ENCODE results near the gene CBX8.

The CBX8 gene

GRCh38 chr17:79835470-79835899, 38.6 kb upstream of the CBX8 start:
- no peak for DNase-seq (ENCODE audit: low read depth, low spot score)

DNA sequence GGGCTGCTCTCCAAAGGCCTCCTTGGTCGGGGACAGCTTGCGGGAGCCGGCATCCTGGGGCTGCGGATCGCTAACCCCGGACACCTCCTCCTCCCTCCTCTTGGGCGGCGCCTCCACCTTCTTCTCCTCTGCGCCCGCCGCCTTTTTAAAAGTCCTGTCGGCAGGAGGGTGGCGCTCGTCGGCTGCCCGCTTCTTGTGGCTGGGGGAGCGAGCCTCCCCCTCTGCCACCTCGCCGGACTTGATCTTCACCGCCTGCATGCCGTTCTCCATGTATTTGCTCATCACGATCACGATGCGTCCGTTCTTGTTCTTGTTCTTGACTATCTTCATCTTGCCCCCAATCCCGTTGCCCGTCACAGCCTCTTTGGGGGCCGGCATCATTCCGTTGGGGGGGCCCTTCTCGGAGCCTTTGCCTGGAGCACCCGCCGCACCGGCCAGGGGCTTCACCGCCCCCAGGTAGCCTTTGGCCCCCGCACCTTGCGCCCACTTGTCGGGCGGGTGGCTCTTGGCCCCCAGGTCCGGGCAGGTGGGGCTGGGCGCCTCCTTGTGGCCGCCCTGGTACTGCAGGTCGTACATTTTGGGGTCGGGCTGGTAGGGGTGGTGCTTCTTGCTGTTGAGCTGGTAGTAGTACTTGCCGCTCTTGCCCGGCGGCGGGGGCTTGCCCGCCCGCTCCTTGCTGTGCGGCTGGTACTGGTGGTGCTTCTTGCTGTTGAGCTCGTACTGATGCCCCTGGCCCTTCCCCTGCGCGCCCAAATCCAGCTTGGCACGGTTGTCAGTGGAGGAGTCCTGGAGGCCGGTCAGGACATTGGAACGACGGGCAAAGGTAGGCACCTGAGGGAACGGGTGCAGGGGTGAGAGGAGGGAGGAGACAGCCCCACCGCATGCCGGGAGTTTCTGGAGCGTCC, 37.9 kb upstream of the CBX8 start:
- no peak for DNase-seq (ENCODE audit: low read depth, low spot score)

- no peak for DNase-seq (ENCODE audit: low read depth, low spot score)
These were observed 37.1 kb upstream of the CBX8 start for GRCh38 chr17:79833744-79834564.

DNA sequence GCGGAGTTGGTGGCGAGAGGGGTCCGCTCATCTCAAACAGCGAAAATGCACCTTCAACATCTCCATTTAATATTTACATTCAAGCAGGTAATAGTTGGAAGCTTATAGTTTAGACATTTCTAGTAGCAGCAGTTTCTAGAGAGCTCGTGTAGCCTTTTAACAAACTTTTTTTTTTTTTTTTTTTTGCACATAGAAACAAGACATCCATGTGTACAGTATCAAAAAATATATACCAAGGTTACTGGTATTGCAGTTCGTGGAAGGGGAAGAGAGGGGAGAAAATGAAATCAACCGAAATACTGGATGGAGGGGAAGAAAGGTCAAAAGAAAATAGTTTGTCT, 36.2 kb upstream of the CBX8 start:
- no peak for DNase-seq (ENCODE audit: low read depth, low spot score)

- no peak for DNase-seq (ENCODE audit: low read depth, low spot score)
These were observed 35.6 kb upstream of the CBX8 start for GRCh38 chr17:79832218-79833109.

DNA sequence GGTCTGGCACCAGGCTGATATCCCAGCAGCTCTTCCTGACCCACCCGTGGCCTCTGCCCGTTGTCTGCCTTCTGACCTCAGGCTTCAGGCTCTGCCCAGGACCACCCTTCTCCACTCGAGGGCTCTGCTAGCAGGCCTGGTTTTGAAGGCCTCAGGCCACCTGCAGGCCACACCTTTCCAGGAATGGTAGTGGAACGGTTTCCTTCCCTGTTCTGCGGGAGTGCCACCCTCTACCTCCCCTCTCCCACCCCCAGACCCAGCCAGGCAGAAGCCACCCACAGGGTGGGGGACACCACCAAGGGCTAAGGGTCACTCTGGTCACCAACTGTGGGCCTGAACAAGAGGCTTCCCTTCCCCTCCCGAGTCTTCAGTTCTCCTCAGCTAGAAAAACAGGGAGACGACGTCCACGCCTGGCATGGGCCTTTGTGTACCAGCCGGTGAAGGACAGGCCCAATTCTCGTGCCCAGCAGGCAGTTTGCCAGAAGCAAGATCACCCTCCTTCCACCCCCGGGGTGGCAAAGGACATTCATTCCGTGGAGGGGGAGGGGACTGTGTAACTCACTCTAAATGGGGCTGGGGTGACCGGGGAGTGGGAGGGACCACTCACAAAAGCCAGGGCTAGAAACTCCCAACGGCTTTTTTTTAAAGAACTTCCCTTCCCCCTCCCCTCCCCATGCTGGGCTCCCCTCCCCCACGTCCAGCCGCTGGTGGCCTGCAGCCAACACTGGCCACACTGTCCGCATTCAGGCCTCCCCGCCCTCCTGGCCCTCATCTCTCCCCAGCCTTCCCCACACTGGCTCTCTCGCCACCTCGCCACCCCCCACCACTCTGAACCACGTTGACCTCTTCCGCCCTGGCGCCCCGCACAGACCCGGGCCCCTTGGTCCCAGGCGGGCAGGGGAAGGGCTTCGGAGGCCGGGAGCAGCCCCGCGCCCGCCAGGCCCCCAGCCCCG, 34.7 kb upstream of the CBX8 start:
- DNase-seq (ENCODE audit: low read depth, low spot score), result no peak

GRCh38 chr17:79830763-79831264, 33.9 kb upstream of the CBX8 start:
- no peak for DNase-seq (ENCODE audit: low read depth, low spot score)

DNA sequence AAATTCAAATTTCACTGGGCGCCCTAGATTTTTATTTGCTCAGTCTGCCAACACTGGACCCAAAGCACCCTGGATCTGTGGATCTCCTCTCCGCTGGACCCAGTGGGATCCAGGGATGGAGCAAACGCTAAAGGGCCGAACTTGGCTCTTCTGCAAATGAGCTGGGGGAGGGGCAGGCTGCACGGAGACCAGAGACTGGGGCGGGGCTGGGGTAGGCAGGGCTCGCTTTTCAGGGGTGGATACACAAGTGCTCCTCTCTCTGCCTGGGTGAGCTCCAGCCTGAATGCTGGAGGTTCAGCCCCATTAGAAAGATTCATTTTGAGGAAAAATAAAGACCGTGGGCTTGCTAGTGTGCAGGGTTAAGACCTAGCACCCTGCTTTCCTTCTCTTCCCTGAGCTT, 33.4 kb upstream of the CBX8 start:
- DNase-seq (ENCODE audit: low read depth, low spot score), result no peak

GRCh38 chr17:79829457-79829856, 32.6 kb upstream of the CBX8 start:
- no peak for DNase-seq (ENCODE audit: low read depth, low spot score)

DNA sequence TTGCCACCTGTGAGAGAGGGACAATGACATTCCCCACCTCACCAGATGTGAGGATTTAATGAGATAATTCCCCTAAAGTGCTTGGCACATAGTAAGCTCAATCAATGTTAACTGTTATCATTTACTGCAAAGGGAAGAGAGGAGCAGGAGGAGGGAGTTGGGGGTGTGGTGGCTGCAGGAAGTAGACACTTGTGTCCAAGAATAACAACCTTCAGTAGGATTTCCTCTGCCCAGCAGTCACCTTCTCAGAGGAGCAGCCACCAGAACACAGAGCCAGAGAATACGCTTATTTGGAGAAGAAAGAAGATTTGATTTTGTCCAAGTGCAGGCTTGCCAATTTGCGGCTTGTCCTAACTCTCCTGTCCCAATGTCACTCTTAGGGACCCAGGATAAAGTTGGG, 32.1 kb upstream of the CBX8 start:
- no peak for DNase-seq (ENCODE audit: low read depth, low spot score)

- DNase-seq (ENCODE audit: low read depth, low spot score), result no peak
These were observed 30.1 kb upstream of the CBX8 start for GRCh38 chr17:79826841-79827578.

GRCh38 chr17:79826204-79826680, 29.4 kb upstream of the CBX8 start:
- DNase-seq (ENCODE audit: low read depth, low spot score), result no peak

DNA sequence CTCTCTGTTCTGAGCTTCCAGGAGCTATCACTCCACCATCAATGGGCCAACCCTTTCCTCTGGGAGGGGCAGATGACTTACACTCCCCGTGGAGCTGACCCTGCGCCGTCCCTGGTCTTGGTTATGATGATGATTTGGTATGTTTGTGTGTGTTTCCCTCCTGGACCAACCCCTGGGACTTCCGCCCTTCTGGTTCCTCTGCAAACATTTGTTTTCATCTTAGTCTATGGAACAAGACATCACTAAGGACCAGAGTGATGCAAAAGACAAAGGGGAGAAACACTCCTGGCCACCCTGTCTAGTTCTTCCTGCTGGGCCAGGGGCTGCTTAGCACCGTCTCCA, 28.7 kb upstream of the CBX8 start:
- DNase-seq (ENCODE audit: low read depth, low spot score), result no peak

DNA sequence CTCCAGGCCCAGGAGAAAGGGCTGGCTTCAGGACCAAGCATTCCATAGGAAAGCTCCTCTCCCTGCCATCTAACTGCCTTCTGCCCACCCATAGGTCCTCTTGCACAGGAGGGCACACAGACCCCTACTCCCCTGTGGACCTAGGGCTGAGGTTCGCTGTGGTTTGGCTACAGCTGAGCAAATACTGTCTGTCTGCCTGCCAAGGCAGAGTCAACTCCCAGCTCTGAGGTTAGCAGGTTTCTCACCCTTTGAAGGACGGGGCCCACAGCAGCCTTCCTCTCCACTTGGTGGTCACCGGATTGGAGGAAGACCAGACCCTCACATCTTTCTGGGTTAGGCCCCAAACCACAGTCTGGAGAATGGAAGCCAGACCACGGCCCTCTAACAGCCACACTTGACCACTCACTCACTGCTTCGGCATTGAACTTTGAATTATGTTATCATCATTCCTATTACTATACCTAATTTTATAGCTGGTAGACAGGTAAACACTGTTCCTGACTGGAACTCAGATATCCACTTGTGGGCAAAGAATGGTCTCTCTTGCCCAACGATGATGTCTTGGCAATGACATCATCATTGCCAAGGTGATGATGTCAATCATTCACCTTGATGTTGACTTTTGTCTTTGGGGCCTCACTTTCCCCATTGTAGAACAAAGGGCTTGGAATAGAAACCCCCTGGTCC, 28.2 kb upstream of the CBX8 start:
- no peak for DNase-seq (ENCODE audit: low read depth, low spot score)

DNA sequence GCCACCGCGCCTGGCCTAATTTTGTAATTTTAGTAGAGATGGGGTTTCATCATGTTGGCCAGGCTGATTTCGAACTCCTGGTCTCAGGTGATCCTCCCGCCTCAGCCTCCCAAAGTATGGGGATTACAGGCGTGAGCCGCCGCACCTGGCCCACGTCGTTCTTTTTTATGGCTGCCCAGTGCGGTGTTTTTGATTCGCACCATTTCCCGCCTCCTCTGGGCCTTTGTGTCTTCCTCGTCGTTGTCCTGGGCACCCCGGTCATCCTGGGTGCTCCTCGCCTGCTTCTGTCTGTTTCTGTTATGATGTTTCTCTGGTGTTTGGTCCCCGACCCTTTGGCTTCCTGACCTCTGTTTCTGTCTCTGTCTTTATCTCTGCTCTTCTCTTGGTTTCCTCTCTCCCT, 27.4 kb upstream of the CBX8 start:
- DNase-seq (ENCODE audit: low read depth, low spot score), result no peak

GRCh38 chr17:79822583-79823124, 25.8 kb upstream of the CBX8 start:
- DNase-seq (ENCODE audit: low read depth, low spot score), result no peak

GRCh38 chr17:79821331-79822095, 24.6 kb upstream of the CBX8 start:
- DNase-seq (ENCODE audit: low read depth, low spot score), result no peak

- no peak for DNase-seq (ENCODE audit: low read depth, low spot score)
These were observed 24.1 kb upstream of the CBX8 start for GRCh38 chr17:79820959-79821330.
